Left cardiac atrium (tissue), 4 donors: ENCODE data around the gene NTSR1. TPM values are rescaled to one million over a fixed set of nuclear protein-coding genes. Genes with fewer than 3 reads are reported as not detected.

Source experiments
- ATAC-seq, 2 donors: fragments of 200-7000 bp; cut with Tn5 transposase; one replicate each; pipeline ENCODE4 v1.9.1; 2020; ENCODE audit warnings: mild to moderate bottlenecking in 2 of 2, moderate library complexity in 2 of 2
- DNase-seq: peaks from one replicate; pipeline ENCODE4 v3.0.0-alpha.2; 2020
- intact Hi-C, 2 donors: fragments of 100-400 bp; cut with DNase I; formaldehyde crosslinking; loops; one replicate each; pipeline versions ENCODE4 v1.14.1 to v1.15.1; 2022 to 2023
- total RNA-seq, 2 donors: library from RNA; stranded (reverse); fragmentation: NEBNext Ultra II Directional; extraction: Animal tissue kit (Norgen Biotek cat#: 25700); gene quantifications; one replicate each; pipeline ENCODE4 v1.2.1, GENCODE V29; 2021
- donor health status: DM: no; HTN: yes; CAD: no.
- donor health status: DM: no; HTN: yes; CAD: no; lungs with severe emphysema.
- donor health status: DM: yes; HTN: yes; CAD: no.
- donor health status: Dilated cardiomyopathy.

The NTSR1 gene
- total RNA-seq, 2 donors from 2014 or later, result not detected

- ATAC-seq (no peak), DNase-seq (no peak)
- intact Hi-C loops, result no loop called here
These were observed 35.2 kb downstream of the NTSR1 start for GRCh38 chr20:62743777-62744317.

GRCh38 chr20:62744741-62745191 is 36.1 kb downstream of the NTSR1 start:
- no peak for ATAC-seq
- DNase-seq, result no peak
- intact Hi-C loops, result no loop called here

GRCh38 chr20:62745279-62745951 is 36.8 kb downstream of the NTSR1 start:
- DNase-seq, result peak; percentile 16
- intact Hi-C loops, result no loop called here
- ATAC-seq, result no peak

GRCh38 chr20:62745952-62746288 is 37.3 kb downstream of the NTSR1 start:
- intact Hi-C loops, result no loop called here
- DNase-seq (peak; percentile 11), ATAC-seq (no peak)

GRCh38 chr20:62748311-62748710 is 39.7 kb downstream of the NTSR1 start:
- DNase-seq, result no peak
- ATAC-seq, result no peak
- intact Hi-C loops, result no loop called here

- DNase-seq, result no peak
- ATAC-seq, result no peak
- intact Hi-C loops, result no loop called here
These were observed 41.3 kb downstream of the NTSR1 start for GRCh38 chr20:62749851-62750445.

- ATAC-seq (no peak), DNase-seq (peak; percentile 6)
- intact Hi-C loops, result no loop called here
These were observed 43.0 kb downstream of the NTSR1 start for GRCh38 chr20:62751551-62752150.

- peak; percentile 17 for DNase-seq
- ATAC-seq, result peak in 1 of 2 donors; percentile 28
These were observed 43.6 kb downstream of the NTSR1 start for GRCh38 chr20:62752181-62752670.

GRCh38 chr20:62752671-62753501 is 44.2 kb downstream of the NTSR1 start:
- peak; percentile 7 for DNase-seq
- intact Hi-C loops, result no loop called here
- ATAC-seq, result peak in 1 of 2 donors; percentile 59

More at GRCh38 chr20:62752181-62752670, 43.6 kb downstream of the NTSR1 start:
- intact Hi-C loops, result no loop called here

GRCh38 chr20:62753626-62754025 is 45.0 kb downstream of the NTSR1 start:
- ATAC-seq (no peak), DNase-seq (no peak)
- intact Hi-C loops, result no loop called here

GRCh38 chr20:62754122-62754990 is 45.7 kb downstream of the NTSR1 start:
- intact Hi-C loops, result no loop called here
- DNase-seq (peak; percentile 12), ATAC-seq (no peak)

- intact Hi-C loops, result no loop called here
- no peak for ATAC-seq
- DNase-seq, result no peak
These were observed 46.3 kb downstream of the NTSR1 start for GRCh38 chr20:62754991-62755356.

- ATAC-seq (peak in 1 of 2 donors; percentile 28), DNase-seq (peak; percentile 13)
- intact Hi-C loops, result no loop called here
These were observed 47.4 kb downstream of the NTSR1 start for GRCh38 chr20:62755817-62756724.

GRCh38 chr20:62758226-62758912 is 49.7 kb downstream of the NTSR1 start:
- DNase-seq, result no peak
- intact Hi-C loops, result no loop called here

GRCh38 chr20:62759981-62760431 is 51.4 kb downstream of the NTSR1 start:
- no peak for ATAC-seq
- intact Hi-C loops, result no loop called here
- no peak for DNase-seq

More at GRCh38 chr20:62758226-62758912, 49.7 kb downstream of the NTSR1 start:
- ATAC-seq, result no peak

- no peak for ATAC-seq
- no peak for DNase-seq
- intact Hi-C loops, result no loop called here
These were observed 51.8 kb downstream of the NTSR1 start for GRCh38 chr20:62760471-62760855.
